Retinal pigment epithelial cell (primary cell): ENCODE results near the gene SEC31B.

Experiments
- DNase-seq: peaks from one replicate; pipeline ENCODE4 v3.0.0-alpha.2; 2010; ENCODE audit warnings: low read depth
- H3K4me3 ChIP-seq: 2 replicates; pipeline ENCODE4 v1.5.1; 2011; ENCODE audit warnings: mild to moderate bottlenecking, low read length, control low read depth, moderate library complexity
- TF ChIP-seq, protein P1 (sequence below): conservative IDR thresholded peaks from 2 replicates; pipeline ENCODE4 v1.5.1; 2011; ENCODE audit warnings: low read depth, low read length, control low read depth, inconsistent platforms

Gene SEC31B

DNA sequence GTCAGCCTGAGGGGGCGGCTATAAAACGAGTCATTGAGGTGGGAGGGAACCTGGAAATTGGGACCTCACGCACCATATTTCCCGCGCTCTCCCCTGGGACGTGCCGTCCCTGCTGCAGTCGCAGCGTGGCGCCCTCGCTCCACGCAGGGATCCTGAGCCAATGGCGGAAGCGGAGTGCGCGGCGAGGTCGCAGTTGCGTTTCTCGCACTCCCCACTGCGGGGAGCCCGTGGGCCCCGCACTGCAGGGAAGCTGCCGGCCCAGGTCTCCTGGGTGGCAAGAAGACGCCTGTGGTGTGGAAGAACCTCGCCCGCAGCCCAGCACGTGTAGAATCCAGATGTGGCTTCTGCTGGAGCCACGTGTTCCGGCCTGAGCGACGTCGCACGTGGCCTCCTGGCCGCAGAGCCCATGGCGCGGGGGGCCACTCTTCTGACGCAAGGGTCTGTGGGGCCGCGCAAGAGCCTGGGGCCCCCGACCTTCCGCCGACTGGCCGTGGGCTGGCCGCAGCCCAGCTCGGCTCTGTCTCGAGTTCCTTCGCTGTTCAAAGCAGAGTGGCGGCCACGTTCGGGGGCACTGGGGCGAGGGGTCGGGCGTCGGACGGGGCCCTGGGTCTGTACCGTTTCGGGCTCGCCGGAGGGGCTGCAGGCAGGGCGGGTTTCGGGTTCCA is 42.5 kb upstream of the SEC31B start:
- DNase-seq = peak; percentile 19
- H3K4me3 ChIP-seq = no peak overlapping the region
- TF ChIP-seq, protein P1, sequence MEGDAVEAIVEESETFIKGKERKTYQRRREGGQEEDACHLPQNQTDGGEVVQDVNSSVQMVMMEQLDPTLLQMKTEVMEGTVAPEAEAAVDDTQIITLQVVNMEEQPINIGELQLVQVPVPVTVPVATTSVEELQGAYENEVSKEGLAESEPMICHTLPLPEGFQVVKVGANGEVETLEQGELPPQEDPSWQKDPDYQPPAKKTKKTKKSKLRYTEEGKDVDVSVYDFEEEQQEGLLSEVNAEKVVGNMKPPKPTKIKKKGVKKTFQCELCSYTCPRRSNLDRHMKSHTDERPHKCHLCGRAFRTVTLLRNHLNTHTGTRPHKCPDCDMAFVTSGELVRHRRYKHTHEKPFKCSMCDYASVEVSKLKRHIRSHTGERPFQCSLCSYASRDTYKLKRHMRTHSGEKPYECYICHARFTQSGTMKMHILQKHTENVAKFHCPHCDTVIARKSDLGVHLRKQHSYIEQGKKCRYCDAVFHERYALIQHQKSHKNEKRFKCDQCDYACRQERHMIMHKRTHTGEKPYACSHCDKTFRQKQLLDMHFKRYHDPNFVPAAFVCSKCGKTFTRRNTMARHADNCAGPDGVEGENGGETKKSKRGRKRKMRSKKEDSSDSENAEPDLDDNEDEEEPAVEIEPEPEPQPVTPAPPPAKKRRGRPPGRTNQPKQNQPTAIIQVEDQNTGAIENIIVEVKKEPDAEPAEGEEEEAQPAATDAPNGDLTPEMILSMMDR = peak; percentile 89

- H3K4me3 ChIP-seq = no peak overlapping the region
- TF ChIP-seq, protein P1 = no peak
- no peak for DNase-seq
Measured at GRCh38 chr10:100561005-100561404, 41.3 kb upstream of the SEC31B start.

DNA sequence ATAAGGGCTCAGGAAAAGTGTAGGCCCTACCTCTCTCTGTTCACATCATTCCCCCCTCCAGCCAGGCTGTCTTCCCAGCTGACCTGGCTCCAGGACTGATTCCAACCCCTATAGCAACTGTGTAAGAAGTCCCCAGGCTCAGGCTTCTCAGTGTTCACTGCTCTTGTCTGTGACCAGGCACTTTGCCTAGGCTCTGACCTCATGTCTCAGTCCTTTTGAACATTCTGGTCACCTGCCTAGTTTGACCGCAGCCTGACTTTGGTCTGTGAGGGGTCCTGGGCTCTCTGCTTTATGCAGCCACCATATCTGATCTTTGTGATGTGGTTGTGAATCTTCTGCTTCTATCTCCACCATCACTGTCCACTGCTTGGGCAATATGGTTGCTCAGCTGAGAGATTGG is 40.6 kb upstream of the SEC31B start:
- TF ChIP-seq, protein P1 = no peak
- DNase-seq = no peak
- H3K4me3 ChIP-seq = no peak overlapping the region

- DNase-seq = no peak
- TF ChIP-seq, protein P1 = no peak
- H3K4me3 ChIP-seq = no peak overlapping the region
Measured at GRCh38 chr10:100554902-100555301, 35.2 kb upstream of the SEC31B start.

DNA sequence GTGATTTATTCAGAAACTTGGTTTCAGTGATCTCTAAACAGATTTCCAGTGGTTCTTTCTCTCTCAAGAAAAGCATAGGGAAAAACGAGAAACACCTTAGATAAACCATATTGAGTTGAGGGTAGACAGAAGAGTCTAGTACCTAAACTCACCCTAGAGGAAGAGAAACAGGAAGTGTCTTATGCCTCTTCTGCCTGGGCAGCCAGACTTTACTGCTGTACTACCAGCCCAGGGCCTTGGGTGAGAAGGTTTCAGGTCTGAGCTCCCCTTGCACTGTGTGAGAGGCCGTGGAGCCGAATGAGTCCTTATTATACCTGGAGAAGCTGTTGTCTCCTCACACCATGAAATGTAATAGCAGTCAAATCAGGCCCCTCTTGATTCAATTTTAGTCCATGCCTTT is 34.3 kb upstream of the SEC31B start:
- TF ChIP-seq, protein P1 = no peak
- no peak overlapping the region for H3K4me3 ChIP-seq
- no peak for DNase-seq

GRCh38 chr10:100551738-100552137 is 32.1 kb upstream of the SEC31B start:
- TF ChIP-seq, protein P1 = no peak
- DNase-seq = no peak
- no peak overlapping the region for H3K4me3 ChIP-seq

DNA sequence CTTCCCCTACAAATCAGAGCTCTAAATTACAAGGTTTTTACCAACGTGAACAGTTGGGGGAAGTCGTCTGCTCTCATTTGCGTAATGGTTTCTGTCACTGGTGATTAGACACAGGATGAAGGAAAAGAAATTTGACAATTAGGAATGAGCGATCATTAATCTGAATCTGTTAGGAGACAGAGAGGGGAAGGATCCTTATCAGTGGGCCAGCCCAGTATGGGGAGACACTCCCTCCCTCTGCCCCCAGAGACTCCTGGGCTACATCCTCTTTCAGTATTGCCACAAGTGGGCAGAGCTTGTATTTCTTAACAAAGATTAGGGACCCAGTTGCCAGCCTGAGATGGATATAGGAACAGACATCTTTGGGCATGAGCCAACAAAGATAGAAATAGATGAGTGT is 31.5 kb upstream of the SEC31B start:
- TF ChIP-seq, protein P1 = no peak
- DNase-seq = no peak
- no peak overlapping the region for H3K4me3 ChIP-seq
